GM12878 (cell line): ENCODE data around the gene NT5DC3. TPM values are rescaled to one million over a fixed set of nuclear protein-coding genes. Genes with fewer than 3 reads are reported as not detected.

Source experiments
- ATAC-seq: fragments of 200-7000 bp; cut with Tn5 transposase; 3 replicates; pipeline ENCODE4 v1.9.1; 2020; ENCODE audit warnings: mild to moderate bottlenecking, moderate library complexity
- BruUV-seq: library from RNA; stranded (reverse); fragments of 400-500 nt; replicated peaks from 2 replicates; lab custom pipeline; 2021; lab: Mats Ljungman, UMichigan
- CTCF ChIA-PET: fragments of 300-600 bp; sonication (Branson Sonifier 250); formaldehyde crosslinking; extraction: SDS; loops from one replicate; lab custom pipeline; 2021; ENCODE audit warnings: inconsistent platforms; lab: Yijun Ruan, JAX
- POLR2A ChIA-PET: fragments of 350-600 bp; formaldehyde crosslinking; extraction: SDS; loops from one replicate; lab custom pipeline; 2021; ENCODE audit warnings: inconsistent platforms; lab: Charles Lee
- RAD21 ChIA-PET: fragments of 300-600 bp; sonication (Branson Sonifier 250); formaldehyde crosslinking; loops from one replicate; lab custom pipeline; 2023; ENCODE audit warnings: antibody characterized with exemption; ENCODE audit not compliant: unreplicated experiment; lab: Charles Lee
- SMC1A ChIA-PET: fragments of 300-600 bp; sonication (Branson Sonifier 250); formaldehyde crosslinking; loops from one replicate; lab custom pipeline; 2023; ENCODE audit not compliant: unreplicated experiment, uncharacterized antibody; lab: Charles Lee
- DNase-seq: peaks from one replicate; pipeline ENCODE4 v3.0.0-alpha.2; 2011; ENCODE audit warnings: low read depth, low spot score
- FAIRE-seq: peaks from 3 replicates; lab custom pipeline; 2011; peaks lifted over from hg19 to GRCh38; lab: Jason Lieb, UNC
- H2AFZ ChIP-seq: 2 replicates; pipeline ENCODE4 v1.6.0; 2011; ENCODE audit warnings: low read depth, low read length, control low read depth; ENCODE audit not compliant: control insufficient read depth
- H3K27ac ChIP-seq: 2 replicates; pipeline ENCODE4 v1.5.1; 2011; ENCODE audit warnings: control low read depth; ENCODE audit not compliant: control insufficient read depth, insufficient read depth
- H3K27me3 ChIP-seq, 2 experiments: replicated peaks in 1 of 2; 2 replicates each; pipeline versions ENCODE4 v1.6.0 to v1.6.1; 2011; ENCODE audit warnings: low read length in 1 of 2; ENCODE audit not compliant: control insufficient read depth in 2 of 2, insufficient read depth in 2 of 2
- H3K36me3 ChIP-seq, 2 experiments: 2 replicates each; pipeline ENCODE4 v1.5.1; 2011; ENCODE audit warnings: low read length in 1 of 2; ENCODE audit not compliant: control insufficient read depth in 2 of 2, insufficient read depth in 2 of 2
- H3K4me1 ChIP-seq: 2 replicates; pipeline ENCODE4 v1.6.1; 2011; ENCODE audit warnings: mild to moderate bottlenecking, low read length, moderate library complexity, mixed read lengths; ENCODE audit not compliant: control insufficient read depth, insufficient read depth
- H3K4me2 ChIP-seq: 2 replicates; pipeline ENCODE4 v1.6.0; 2011; ENCODE audit warnings: control low read depth; ENCODE audit not compliant: control insufficient read depth, insufficient read depth
- H3K4me3 ChIP-seq: fragments of 200-600 bp; sonication (generic); 2 replicates; pipeline ENCODE4 v1.5.1; 2016
- H3K79me2 ChIP-seq: 2 replicates; pipeline ENCODE4 v1.6.0; 2011; ENCODE audit warnings: low read length; ENCODE audit not compliant: control insufficient read depth, insufficient read depth
- H3K9ac ChIP-seq: 2 replicates; pipeline ENCODE4 v1.8.0; 2011; ENCODE audit warnings: low read length, control low read depth, mixed read lengths; ENCODE audit not compliant: control insufficient read depth, insufficient read depth
- H3K9me3 ChIP-seq: replicated peaks from 3 replicates; pipeline ENCODE4 v1.5.1; 2011; ENCODE audit warnings: mild to moderate bottlenecking, low read length; ENCODE audit not compliant: control insufficient read depth, insufficient read depth
- H4K20me1 ChIP-seq: 2 replicates; pipeline ENCODE4 v1.6.0; 2011; ENCODE audit not compliant: control insufficient read depth, insufficient read depth
- BCL11A ChIP-seq: IDR thresholded peaks from 2 replicates; pipeline ENCODE4 v1.6.1; 2011; ENCODE audit warnings: low read depth, low read length
- CUX1 ChIP-seq: IDR thresholded peaks from 2 replicates; pipeline ENCODE4 v1.6.1; 2012; ENCODE audit warnings: improper control_type of control experiment, low read depth, low read length; ENCODE audit not compliant: insufficient replicate concordance
- WGBS: methylation state at CpG from one replicate; pipeline ENCODE4 v1.1.6; 2016; ENCODE audit warnings: low lambda C conversion rate; ENCODE audit not compliant: insufficient replicate concordance, insufficient coverage; ENCODE audit errors: missing lambda C conversion rate; 5-methylcytosine and 5-hydroxymethylcytosine counted together
- in situ Hi-C: fragments of 300-500 bp; cut with MboI; formaldehyde crosslinking; loops from 9 replicates; pipeline ENCODE4 v1.14.3; 2018; ENCODE audit warnings: mixed read lengths
- intact Hi-C: fragments of 100-400 bp; cut with micrococcal nuclease; formaldehyde crosslinking; loops from one replicate; pipeline ENCODE4 v1.14.2; 2022; ENCODE audit not compliant: unreplicated experiment
- polyA plus RNA-seq, 11 experiments: library from polyadenylated mRNA; depleted of rRNA in 4 of 11; unstranded in 6 of 11; stranded (reverse) in 5 of 11; fragments of >200 nt; fragmentation: Nextera tagmentation in 4 of 11; fragmentation: Illumina TruSeq in 1 of 11; extraction: Ambion mirVana in 4 of 11; extraction: Trizol in 1 of 11; gene quantifications; 1 replicate in 1 of 11; 2 replicates in 10 of 11; pipeline versions ENCODE4 v1.2.1 to v1.2.3, GENCODE V29; 2011 to 2016; ENCODE audit warnings: inconsistent platforms in 2 of 11, missing spikeins in 2 of 11, low read depth in 1 of 11
- total RNA-seq, 4 experiments: library from RNA; depleted of rRNA in 3 of 4; stranded (reverse); fragments of >200 nt in 3 of 4; fragmentation: Illumina TruSeq in 1 of 4; extraction: Trizol in 1 of 4; gene quantifications; 2 replicates each; pipeline versions ENCODE4 v1.2.1 to v1.2.3, GENCODE V29; 2013 to 2021

The NT5DC3 gene
- total and polyA plus RNA-seq, 10 of the 15 experiments (the other 5 are each of a cell fraction or from before 2014, with no cell fraction given) = 2.0 to 12.4 (median 5.9) TPM

GRCh38 chr12:103879048-103879692, 38.1 kb upstream of the NT5DC3 start:
- H3K4me2 ChIP-seq = no peak overlapping the region
- H2AFZ ChIP-seq = no peak overlapping the region
- no peak overlapping the region for H3K4me3 ChIP-seq
- FAIRE-seq (no peak), DNase-seq (no peak), ATAC-seq (no peak)
- ChIA-PET POLR2A (interaction anchor here (0.8 to 5.8 kb wide), 3 partner anchors 42 to 87 kb away, joined by 3 to 73 read pairs (median 3); partner anchors contain the start of gene HSP90B1), RAD21 (interaction anchor here (1.3 to 7.0 kb wide), 6 partner anchors 10 to 259 kb away, joined by 4 to 121 read pairs (median 10); partner anchors contain the start of genes HSP90B1 and NFYB), CTCF (interaction anchor here (0.7 to 10.6 kb wide), 13 partner anchors 8 to 242 kb away, joined by 3 to 239 read pairs (median 6); no protein-coding TSS in a partner anchor), SMC1A (interaction anchor here (1.3 to 7.3 kb wide), 9 partner anchors 9 to 230 kb away, joined by 4 to 125 read pairs (median 6); partner anchors contain the start of genes HSP90B1 and TDG)
- H3K9ac ChIP-seq = no peak overlapping the region
- H3K79me2 ChIP-seq = no peaks in the 10 kb centered on the region
- intact Hi-C loops = loop anchor here (2.0 kb wide), 1 partner anchor 178 kb away; no protein-coding TSS in a partner anchor
- no peaks in the 10 kb centered on the region for H4K20me1 ChIP-seq
- in situ Hi-C loops = no loop called here
- 80% methylated on average over 9 of the region's 9 CpGs for WGBS
- H3K9me3 ChIP-seq = no peaks in the 10 kb centered on the region
- no peaks in the 10 kb centered on the region for H3K36me3 ChIP-seq
- peaks cover 35% of the 10 kb centered on the region for H3K4me1 ChIP-seq
- no peak overlapping the region for H3K27ac ChIP-seq
- no peaks in the 10 kb centered on the region for H3K27me3 ChIP-seq
- no TSS peak for BruUV-seq
- TF ChIP-seq BCL11A = no peak
- no peak for TF ChIP-seq CUX1
